B cell (primary cell): ENCODE measurements around the gene MTF1.

Source experiments
- CTCF ChIP-seq: fragments of 200-600 bp; IDR thresholded peaks from one replicate; pipeline ENCODE4 v1.8.0; 2022; ENCODE audit warnings: antibody characterized with exemption, mild to moderate bottlenecking
- EZH2 ChIP-seq: IDR thresholded peaks from 2 replicates; pipeline ENCODE4 v1.6.1; 2012; ENCODE audit warnings: borderline replicate concordance, low read depth, mild to moderate bottlenecking, moderate library complexity, low read length; ENCODE audit not compliant: insufficient read depth, poor library complexity, severe bottlenecking

- TF ChIP-seq CTCF (no peak), EZH2 (no peak)
Measured at GRCh38 chr1:37807220-37807554, 52.2 kb downstream of the MTF1 start.
